HG02943 (cell line): Measurements from ENCODE around the gene RGS7.

Source experiments
- ATAC-seq: cut with Tn5 transposase; IDR thresholded peaks from one replicate; pipeline ENCODE4 v1.9.1; 2021; ENCODE audit warnings: mild to moderate bottlenecking, low read depth, moderate library complexity; ENCODE audit not compliant: unreplicated experiment

RGS7 gene

DNA sequence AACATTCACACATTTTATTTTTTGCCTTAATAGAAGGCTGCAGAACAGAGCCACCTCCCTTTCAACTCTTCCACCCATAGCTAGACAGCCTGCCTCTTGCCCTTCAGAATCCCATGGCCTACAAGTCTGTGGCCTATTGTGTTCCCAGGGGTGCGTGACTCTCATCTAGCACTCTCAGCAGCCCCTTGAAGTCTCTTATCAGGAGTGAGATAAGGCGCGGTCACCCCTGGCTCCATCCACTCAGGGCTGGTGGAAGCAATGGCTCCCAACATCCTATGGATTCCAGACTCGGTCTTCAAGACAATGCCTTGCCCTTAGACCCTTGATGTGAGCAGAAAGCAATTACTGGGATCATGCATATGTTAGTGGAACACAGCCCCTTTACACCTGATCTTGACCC, 480.9 kb downstream of the RGS7 start:
- ATAC-seq = no peak

DNA sequence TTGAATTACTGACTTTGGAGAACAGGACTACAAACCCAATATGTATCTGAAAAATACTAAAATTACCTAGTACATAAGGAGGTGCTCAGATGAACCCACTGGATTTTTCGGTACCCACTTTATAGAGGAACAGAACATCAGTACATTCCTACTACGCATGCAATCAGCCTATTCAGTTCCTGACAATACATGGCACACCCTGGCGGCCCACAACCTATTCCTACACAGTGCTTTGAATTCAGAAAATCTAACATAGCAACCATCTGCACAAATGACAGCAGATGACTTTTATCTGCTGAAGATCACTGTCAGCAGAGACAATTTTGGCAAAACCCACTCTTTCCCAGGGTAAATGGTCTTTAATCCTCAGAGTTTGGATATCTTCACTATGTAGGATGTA, 487.9 kb downstream of the RGS7 start:
- no peak for ATAC-seq

GRCh38 chr1:240866724-240867123, 490.3 kb downstream of the RGS7 start:
- ATAC-seq = no peak

DNA sequence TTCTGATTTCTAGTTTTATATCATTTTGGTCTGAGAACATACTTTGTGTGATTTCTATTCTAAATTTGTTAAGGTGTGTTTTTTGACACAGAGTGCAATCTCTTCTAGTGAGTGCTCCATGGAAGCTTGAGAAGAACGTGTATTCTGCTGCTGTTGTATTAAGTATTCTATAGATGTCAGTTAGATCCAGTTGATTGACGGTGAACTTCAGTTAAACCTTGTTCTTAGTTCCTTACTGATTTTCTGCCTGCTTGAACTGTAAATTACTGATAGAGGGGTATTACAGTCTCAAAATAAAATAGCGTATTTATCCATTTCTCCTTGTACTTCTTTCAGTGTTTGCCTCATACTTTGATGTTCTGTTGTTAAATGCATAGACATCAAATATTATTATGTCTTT, 497.0 kb downstream of the RGS7 start:
- ATAC-seq = no peak

DNA sequence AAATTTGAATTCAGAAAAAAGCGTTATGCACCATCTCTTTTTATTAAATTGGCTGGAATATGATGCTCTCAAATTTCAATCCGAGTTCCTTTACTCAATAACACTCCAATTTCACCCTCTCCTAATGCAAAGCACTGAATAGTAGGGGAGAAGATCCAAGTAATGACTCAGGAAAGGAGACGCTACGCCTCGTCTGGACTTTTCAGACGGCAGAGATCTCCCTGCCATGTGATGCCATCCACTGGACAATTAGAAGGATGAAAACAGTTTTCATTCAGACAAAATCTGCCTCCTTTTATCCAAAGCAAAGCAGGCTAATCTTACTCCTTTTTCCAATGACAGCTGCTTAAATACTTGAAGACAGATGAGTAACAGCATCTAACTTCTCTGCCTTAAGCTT, 502.6 kb downstream of the RGS7 start:
- ATAC-seq = no peak

GRCh38 chr1:240847325-240847724, 509.7 kb downstream of the RGS7 start:
- ATAC-seq = no peak

- ATAC-seq = no peak
Measured at GRCh38 chr1:240844486-240844885, 512.5 kb downstream of the RGS7 start.

DNA sequence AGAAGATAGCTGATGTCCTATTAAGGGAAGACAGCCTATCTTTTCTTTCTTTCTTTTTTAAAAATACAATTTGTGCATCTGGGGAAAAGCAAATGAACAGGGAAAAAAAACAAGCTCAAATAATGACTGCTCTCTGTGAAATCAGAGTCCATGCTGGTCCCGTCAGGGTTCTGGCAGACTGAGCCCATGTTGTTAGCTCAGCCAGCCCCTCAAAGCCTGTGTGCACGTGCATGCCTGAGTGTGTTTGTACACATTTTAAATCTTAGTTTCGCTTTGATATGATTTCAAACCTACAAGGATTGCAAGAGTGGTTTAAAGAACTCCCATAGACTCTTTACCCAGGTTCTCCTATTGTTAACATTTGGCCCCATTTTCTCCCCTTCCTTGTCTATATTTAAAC, 513.2 kb downstream of the RGS7 start:
- ATAC-seq = no peak

- ATAC-seq = no peak
Measured at GRCh38 chr1:240836271-240836670, 520.7 kb downstream of the RGS7 start.

DNA sequence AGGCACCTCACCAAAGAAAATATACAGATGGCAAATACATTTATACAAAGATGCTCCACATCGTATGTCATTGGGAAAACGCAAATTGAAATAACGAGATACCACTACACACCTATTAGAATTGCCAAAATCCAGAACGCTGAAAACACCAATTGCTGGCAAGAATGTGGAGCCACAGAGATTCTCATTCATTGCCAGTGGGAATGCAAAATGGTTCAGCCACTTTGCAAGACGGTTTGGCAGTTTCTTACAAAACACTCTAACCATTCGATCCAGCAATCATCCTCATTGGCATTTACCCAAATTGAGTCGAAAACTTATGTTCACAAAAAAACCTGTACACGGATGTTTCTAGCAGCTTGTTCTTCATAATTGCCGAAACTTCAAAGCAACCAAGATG, 521.7 kb downstream of the RGS7 start:
- no peak for ATAC-seq

- ATAC-seq = no peak
Measured at GRCh38 chr1:240833075-240833474, 523.9 kb downstream of the RGS7 start.

- no peak for ATAC-seq
Measured at GRCh38 chr1:240831922-240832321, 525.1 kb downstream of the RGS7 start.

DNA sequence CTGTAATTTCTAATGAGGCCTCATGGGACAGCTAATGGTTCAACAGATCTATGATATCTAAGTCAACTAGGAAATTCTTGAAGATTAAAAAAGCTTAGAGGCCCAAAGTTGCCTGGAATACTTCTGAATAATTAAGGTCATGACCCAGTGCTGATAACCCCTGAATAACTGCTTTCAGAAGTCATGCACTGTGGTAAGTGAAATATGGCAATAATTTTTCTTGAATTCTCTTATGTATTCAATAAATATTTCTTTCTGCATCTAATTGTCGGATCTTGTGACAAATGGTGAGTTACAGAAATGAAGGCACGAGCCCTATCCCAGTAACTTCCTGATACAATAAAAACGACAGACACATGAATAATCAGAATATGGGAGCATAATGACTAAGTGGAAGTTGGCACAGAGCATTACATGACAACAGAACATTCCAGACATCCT, 525.8 kb downstream of the RGS7 start:
- ATAC-seq = no peak

DNA sequence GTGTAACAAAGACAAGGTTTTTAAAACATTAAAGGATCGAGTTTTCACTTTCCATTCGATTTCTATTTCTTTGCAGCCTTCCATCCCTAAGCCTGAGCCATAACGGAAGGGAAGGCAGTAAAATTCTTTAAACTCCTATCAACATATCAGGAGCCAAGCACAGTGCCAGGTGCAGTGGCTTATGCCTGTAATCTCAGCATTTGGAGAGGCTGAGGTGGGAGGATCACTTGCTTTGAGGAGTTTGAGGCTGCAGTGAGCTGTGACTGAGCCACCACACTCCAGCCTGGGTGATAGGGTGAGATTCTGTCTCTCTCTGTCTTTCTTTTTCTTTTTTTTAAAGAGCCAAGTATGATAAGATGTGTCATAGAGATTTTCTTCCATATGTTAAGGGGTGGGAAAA, 527.5 kb downstream of the RGS7 start:
- no peak for ATAC-seq

DNA sequence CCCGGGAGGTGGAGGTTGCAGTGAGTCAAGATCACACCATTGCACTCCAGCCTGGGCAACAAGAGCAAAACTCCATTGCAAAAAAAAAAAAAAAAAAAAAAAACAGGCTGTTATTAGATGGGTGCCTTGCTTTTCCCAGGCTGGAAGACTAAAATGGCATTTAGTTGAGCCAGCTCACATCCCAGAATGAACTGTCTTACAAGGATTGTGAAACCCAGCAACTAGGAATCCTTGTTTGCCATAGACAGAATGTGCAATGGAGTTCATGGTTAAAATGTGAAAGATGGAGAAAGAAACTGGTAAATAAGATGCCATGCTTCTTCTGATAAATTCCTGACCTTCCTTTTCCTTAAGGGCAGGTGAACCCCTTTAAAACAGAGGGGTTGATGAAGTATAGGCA, 529.2 kb downstream of the RGS7 start:
- no peak for ATAC-seq

DNA sequence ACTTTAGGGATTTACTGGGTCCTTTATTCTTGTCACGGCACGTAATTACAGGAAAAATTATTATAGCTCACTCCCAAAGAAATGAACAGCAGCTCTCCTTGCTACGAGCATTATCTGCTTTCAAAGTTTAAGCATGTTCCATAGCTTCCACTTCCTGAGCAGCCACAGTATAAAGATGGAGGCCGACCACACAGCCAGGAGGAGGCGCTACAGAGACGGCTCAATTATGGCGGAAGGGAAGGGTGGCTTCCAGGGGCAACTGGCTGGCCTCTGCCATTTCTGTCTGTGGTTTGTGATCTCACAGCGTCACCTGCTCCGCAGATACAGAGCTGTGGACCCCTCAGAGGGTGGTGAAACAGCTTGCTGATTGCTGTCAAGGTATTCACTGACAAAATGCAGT, 532.8 kb downstream of the RGS7 start:
- ATAC-seq = no peak

- ATAC-seq = no peak
Measured at GRCh38 chr1:240823357-240823756, 533.6 kb downstream of the RGS7 start.

GRCh38 chr1:240821925-240822324, 535.1 kb downstream of the RGS7 start:
- ATAC-seq = no peak

- no peak for ATAC-seq
Measured at GRCh38 chr1:240820816-240821215, 536.2 kb downstream of the RGS7 start.

- ATAC-seq = no peak
Measured at GRCh38 chr1:240816472-240816871, 540.5 kb downstream of the RGS7 start.

DNA sequence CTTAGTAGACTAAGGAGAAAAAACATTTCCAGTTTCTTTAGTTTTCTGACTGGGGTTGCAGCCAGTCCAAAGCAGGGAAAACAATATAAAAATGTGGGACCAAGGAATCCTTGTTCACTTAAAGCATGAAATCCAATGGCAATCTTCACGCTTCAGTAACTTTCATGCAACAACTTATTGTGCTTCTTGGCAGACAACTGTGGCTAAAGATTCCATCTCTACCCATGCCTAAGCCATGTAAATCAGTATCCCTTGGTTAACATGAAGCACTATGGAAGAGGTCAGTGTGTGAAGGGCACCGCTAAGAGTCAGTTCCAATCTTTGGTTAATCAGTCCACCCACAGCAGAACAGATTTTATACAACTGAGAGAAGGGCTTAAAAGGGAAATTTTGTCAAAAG, 543.3 kb downstream of the RGS7 start:
- ATAC-seq = no peak

- no peak for ATAC-seq
Measured at GRCh38 chr1:240811256-240811655, 545.7 kb downstream of the RGS7 start.

GRCh38 chr1:240808381-240808780, 548.6 kb downstream of the RGS7 start:
- no peak for ATAC-seq
